NCI-H2196 (cell line): ENCODE results near the gene TRIO.

Experiments
- DNase-seq: peaks from one replicate; lab custom pipeline; 2025; ENCODE audit not compliant: unreplicated experiment; lab: John Stamatoyannopoulos, UW

The TRIO gene

GRCh38 chr5:14281746-14282181 lies 138.6 kb downstream of the TRIO start:
- DNase-seq: no peak

- DNase-seq: no peak
These were observed 140.0 kb downstream of the TRIO start for GRCh38 chr5:14283139-14283538.

- DNase-seq: no peak
These were observed 141.4 kb downstream of the TRIO start for GRCh38 chr5:14284392-14285148.

- no peak for DNase-seq
These were observed 142.9 kb downstream of the TRIO start for GRCh38 chr5:14286007-14286406.

GRCh38 chr5:14286574-14287421 lies 143.7 kb downstream of the TRIO start:
- DNase-seq: no peak

- no peak for DNase-seq
These were observed 149.9 kb downstream of the TRIO start for GRCh38 chr5:14292766-14293658.

GRCh38 chr5:14295610-14296009 lies 152.5 kb downstream of the TRIO start:
- no peak for DNase-seq

GRCh38 chr5:14296533-14297331 lies 153.6 kb downstream of the TRIO start:
- DNase-seq: peak; percentile 59

- no peak for DNase-seq
These were observed 154.6 kb downstream of the TRIO start for GRCh38 chr5:14297697-14298096.

- DNase-seq: no peak
These were observed 155.1 kb downstream of the TRIO start for GRCh38 chr5:14298126-14298847.

GRCh38 chr5:14299666-14300065 lies 156.5 kb downstream of the TRIO start:
- no peak for DNase-seq

GRCh38 chr5:14301186-14301585 lies 158.0 kb downstream of the TRIO start:
- no peak for DNase-seq

GRCh38 chr5:14302330-14302729 lies 159.2 kb downstream of the TRIO start:
- DNase-seq: no peak

GRCh38 chr5:14305045-14305444 lies 161.9 kb downstream of the TRIO start:
- DNase-seq: no peak

- no peak for DNase-seq
These were observed 163.2 kb downstream of the TRIO start for GRCh38 chr5:14306329-14306815.

GRCh38 chr5:14308384-14309154 lies 165.4 kb downstream of the TRIO start:
- DNase-seq: no peak

GRCh38 chr5:14309199-14309598 lies 166.1 kb downstream of the TRIO start:
- DNase-seq: no peak

GRCh38 chr5:14309878-14310531 lies 166.9 kb downstream of the TRIO start:
- no peak for DNase-seq
